GM12878 (cell line): Measurements from ENCODE around the gene LGI2.
"Not testable (repeated sequence)": the region's sequence is repeated elsewhere in the genome, so short reads cannot be mapped to it uniquely, and the experiment has no call there.

Experiments used
- EGR1 ChIP-seq, 2 experiments: IDR thresholded peaks; 1 replicate in 1 of 2; 2 replicates in 1 of 2; pipeline ENCODE4 v1.6.1; 2011 to 2012; ENCODE audit warnings: low read depth in 2 of 2, low read length in 2 of 2, borderline replicate concordance in 1 of 2, mild to moderate bottlenecking in 1 of 2, moderate library complexity in 1 of 2
- KDM1A ChIP-seq: fragments of 200-600 bp; sonication (generic); IDR thresholded peaks from 2 replicates; pipeline ENCODE4 v1.6.1; 2016; ENCODE audit warnings: borderline replicate concordance
- MAX ChIP-seq: IDR thresholded peaks from 2 replicates; pipeline ENCODE4 v1.6.1; 2012; ENCODE audit warnings: low read depth, low read length, improper control_type of control experiment

GRCh38 chr4:25052037-25052436 lies 21.3 kb upstream of the LGI2 start:
- not testable (repeated sequence) for TF ChIP-seq EGR1 (IDR thresholded peaks at IDR 0.05; ENCODE audit: borderline replicate concordance in 1 of 2, low read depth in 2 of 2, low read length in 2 of 2); MAX; KDM1A
